Medulla oblongata (tissue), 1 donor: ENCODE data around the gene PKD1.
"Not testable (repeated sequence)": the region's sequence is repeated elsewhere in the genome, so short reads cannot be mapped to it uniquely, and the experiment has no call there.

Source experiments
- DNase-seq: peaks from one replicate; pipeline ENCODE4 v3.0.0-alpha.2; 2015; ENCODE audit errors: extremely low spot score

PKD1 gene

GRCh38 chr16:2124694-2125444 lies 10.8 kb downstream of the PKD1 start:
- DNase-seq = peak; percentile 49

- DNase-seq = not testable (repeated sequence)
Observed at GRCh38 chr16:2124377-2124693, 11.4 kb downstream of the PKD1 start.

GRCh38 chr16:2123706-2124376 lies 11.9 kb downstream of the PKD1 start:
- not testable (repeated sequence) for DNase-seq

- not testable (repeated sequence) for DNase-seq
Observed at GRCh38 chr16:2122934-2123683, 12.6 kb downstream of the PKD1 start.

- DNase-seq = no peak
Observed at GRCh38 chr16:2122429-2122828, 13.3 kb downstream of the PKD1 start.

- peak; percentile 66 for DNase-seq
Observed at GRCh38 chr16:2121853-2122252, 13.8 kb downstream of the PKD1 start.

- peak; percentile 84 for DNase-seq
Observed at GRCh38 chr16:2121325-2121724, 14.4 kb downstream of the PKD1 start.

GRCh38 chr16:2117960-2118722 lies 17.6 kb downstream of the PKD1 start:
- DNase-seq = not testable (repeated sequence)

GRCh38 chr16:2117341-2117740 lies 18.4 kb downstream of the PKD1 start:
- not testable (repeated sequence) for DNase-seq

GRCh38 chr16:2116428-2116827 lies 19.3 kb downstream of the PKD1 start:
- DNase-seq = not testable (repeated sequence)

GRCh38 chr16:2115591-2115973 lies 20.1 kb downstream of the PKD1 start:
- no peak for DNase-seq

- not testable (repeated sequence) for DNase-seq
Observed at GRCh38 chr16:2114885-2115590, 20.7 kb downstream of the PKD1 start.

GRCh38 chr16:2114225-2114624 lies 21.5 kb downstream of the PKD1 start:
- not testable (repeated sequence) for DNase-seq

GRCh38 chr16:2112539-2113106 lies 23.1 kb downstream of the PKD1 start:
- not testable (repeated sequence) for DNase-seq

GRCh38 chr16:2111412-2112335 lies 24.0 kb downstream of the PKD1 start:
- DNase-seq = not testable (repeated sequence)

GRCh38 chr16:2111009-2111353 lies 24.7 kb downstream of the PKD1 start:
- DNase-seq = not testable (repeated sequence)

- DNase-seq = not testable (repeated sequence)
Observed at GRCh38 chr16:2110332-2111008, 25.2 kb downstream of the PKD1 start.

- DNase-seq = not testable (repeated sequence)
Observed at GRCh38 chr16:2109872-2110271, 25.8 kb downstream of the PKD1 start.

- DNase-seq = not testable (repeated sequence)
Observed at GRCh38 chr16:2109271-2109580, 26.5 kb downstream of the PKD1 start.
